Muscle of leg (tissue), 11 donors: ENCODE data around the gene FBXW7. TPM values are rescaled to one million over a fixed set of nuclear protein-coding genes. Genes with fewer than 3 reads are reported as not detected.
A peak's percentile ranks its signal among the peaks of the same experiment; 100 is the strongest.

Source experiments
- DNase-seq: peaks from one replicate; pipeline ENCODE4 v3.0.0; 2013
- H3K27ac ChIP-seq: one replicate; pipeline ENCODE4 v1.5.1; 2013; ENCODE audit warnings: mild to moderate bottlenecking, low read length, control low read depth
- H3K27me3 ChIP-seq: one replicate; pipeline ENCODE4 v1.6.1; 2013; ENCODE audit warnings: low read length; ENCODE audit not compliant: control insufficient read depth, insufficient read depth
- H3K36me3 ChIP-seq: one replicate; pipeline ENCODE4 v1.6.1; 2013; ENCODE audit warnings: low read length; ENCODE audit not compliant: control insufficient read depth, insufficient read depth
- H3K4me1 ChIP-seq: one replicate; pipeline ENCODE4 v1.6.1; 2013; ENCODE audit warnings: low read length; ENCODE audit not compliant: control insufficient read depth, insufficient read depth
- H3K4me3 ChIP-seq: one replicate; pipeline ENCODE4 v1.5.1; 2013; ENCODE audit warnings: low read length, control low read depth
- H3K9me3 ChIP-seq: replicated peaks from 2 replicates; pipeline ENCODE4 v1.6.1; 2013; ENCODE audit warnings: low read depth, low read length; ENCODE audit not compliant: control insufficient read depth
- WGBS: methylation state at CpG from one replicate; pipeline ENCODE4 v1.1.5; 2013; ENCODE audit warnings: missing lambda C conversion rate; ENCODE audit not compliant: insufficient coverage; 5-methylcytosine and 5-hydroxymethylcytosine counted together
- polyA plus RNA-seq, 8 donors: library from polyadenylated mRNA; unstranded; fragments of 120-200 nt; gene quantifications; one replicate each; pipeline versions ENCODE4 v1.2.1 to v1.2.3, GENCODE V29; 2013; ENCODE audit warnings: inconsistent platforms in 1 of 8, low replicate concordance in 1 of 8; ENCODE audit not compliant: insufficient read length in 8 of 8, insufficient read depth in 1 of 8
- total RNA-seq: library from RNA; stranded (reverse); fragments of 120-200 nt; gene quantifications from one replicate; pipeline ENCODE4 v1.2.4, GENCODE V29; 2013

The FBXW7 gene
- total and polyA plus RNA-seq, 9 donors = 18.9 to 73.7 (median 24.6) TPM

DNA sequence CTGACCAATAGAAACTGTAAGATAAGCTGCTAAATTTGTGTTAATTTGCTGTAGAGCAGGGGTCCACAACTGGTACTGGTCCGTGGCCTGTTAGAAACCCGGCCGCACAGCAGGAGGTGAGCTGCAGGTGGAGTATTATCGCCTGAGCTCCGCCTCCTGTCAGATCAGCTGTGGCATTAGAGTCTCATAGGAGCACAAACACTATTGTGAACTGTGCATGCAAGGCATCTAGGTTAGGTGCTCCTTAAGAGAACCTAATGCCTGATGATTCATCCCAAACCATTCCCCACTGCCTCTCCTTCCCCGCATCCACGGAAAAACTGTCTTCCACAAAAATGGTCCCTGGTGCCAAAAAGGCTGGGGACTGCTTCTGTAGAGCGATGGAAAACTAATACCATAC is 19.7 kb downstream of the FBXW7 start:
- no peaks in the 10 kb centered on the region for H3K36me3 ChIP-seq
- WGBS = 70% methylated on average over 3 of the region's 8 CpGs
- H3K27ac ChIP-seq = no peak overlapping the region

DNA sequence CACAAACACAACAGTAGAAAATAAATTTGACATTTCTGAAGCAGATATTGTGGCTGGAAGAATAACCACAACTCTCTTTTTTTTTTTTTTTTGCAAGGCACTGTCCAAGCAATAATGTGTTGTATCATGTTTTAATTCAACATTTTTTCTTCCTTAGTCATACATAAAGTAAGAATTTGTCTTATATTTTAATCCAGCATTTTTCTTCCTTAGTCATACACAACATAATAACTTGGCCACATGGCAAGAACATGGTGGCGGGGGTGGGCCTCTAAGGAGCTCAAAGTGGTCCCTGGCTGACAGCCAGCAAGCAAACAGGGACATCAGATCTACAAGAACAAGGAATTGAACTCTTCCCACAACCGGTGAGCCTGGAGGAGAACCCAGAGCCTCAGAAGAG is 20.2 kb downstream of the FBXW7 start:
- Histone ChIP-seq H3K27me3 (no peaks in the 10 kb centered on the region), H3K4me1 (no peaks in the 10 kb centered on the region), H3K9me3 (no peaks in the 10 kb centered on the region), H3K36me3 (no peaks in the 10 kb centered on the region), H3K4me3 (no peak overlapping the region), H3K27ac (no peak overlapping the region)
- peak; percentile 10 for DNase-seq
- no CpG with 5 or more reads among the region's 2 CpGs for WGBS

More for the DNA sequence above, 19.7 kb downstream of the FBXW7 start:
- Histone ChIP-seq H3K4me3 (no peak overlapping the region), H3K9me3 (no peaks in the 10 kb centered on the region), H3K4me1 (no peaks in the 10 kb centered on the region), H3K27me3 (no peaks in the 10 kb centered on the region)
- DNase-seq = no peak

DNA sequence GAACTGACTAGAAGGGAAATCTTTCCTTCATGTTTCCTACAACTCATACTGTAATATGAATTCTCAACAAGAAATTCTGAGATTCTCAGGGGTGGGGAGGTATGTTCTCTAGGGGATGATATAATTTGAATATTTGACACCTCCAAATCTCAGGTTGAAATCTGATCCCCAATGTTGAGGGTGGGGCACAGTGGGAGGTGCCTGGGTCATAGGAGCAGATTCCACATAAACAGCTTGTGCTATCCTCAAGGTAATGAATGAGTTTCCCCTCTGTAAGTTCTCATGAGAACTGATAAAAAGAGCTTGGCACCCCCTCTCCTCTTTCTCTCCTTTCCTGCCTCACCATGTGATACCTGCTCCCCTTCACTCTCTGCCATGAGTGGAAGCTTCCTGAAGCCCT is 21.5 kb downstream of the FBXW7 start:
- no peaks in the 10 kb centered on the region for H3K27me3 ChIP-seq
- no peaks in the 10 kb centered on the region for H3K36me3 ChIP-seq
- no peaks in the 10 kb centered on the region for H3K9me3 ChIP-seq
- no peak overlapping the region for H3K27ac ChIP-seq
- no peak overlapping the region for H3K4me3 ChIP-seq
- no peaks in the 10 kb centered on the region for H3K4me1 ChIP-seq
- DNase-seq = no peak

DNA sequence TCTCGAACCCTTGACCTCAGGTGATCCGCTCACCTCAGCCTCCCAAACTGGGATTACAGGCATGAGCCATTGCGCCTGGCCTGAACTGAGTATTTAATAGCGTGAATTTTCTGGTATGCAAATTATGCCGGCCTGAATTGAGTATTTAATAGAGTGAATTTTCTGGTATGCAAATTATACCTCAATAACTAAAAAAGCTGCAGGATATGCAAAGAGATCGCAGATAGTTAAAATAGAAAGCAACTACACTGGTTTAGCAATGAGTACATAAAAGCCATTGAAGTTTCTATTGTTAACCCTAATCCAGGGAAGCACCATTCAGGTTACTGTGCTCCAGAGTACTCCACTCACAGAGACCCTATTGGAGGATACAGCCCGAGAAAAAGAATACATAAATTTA is 22.8 kb downstream of the FBXW7 start:
- 100% methylated on average over 2 of the region's 7 CpGs for WGBS
- Histone ChIP-seq H3K9me3 (no peaks in the 10 kb centered on the region), H3K4me3 (no peak overlapping the region), H3K4me1 (no peaks in the 10 kb centered on the region), H3K27me3 (no peaks in the 10 kb centered on the region), H3K27ac (no peak overlapping the region), H3K36me3 (no peaks in the 10 kb centered on the region)
- DNase-seq = no peak

DNA sequence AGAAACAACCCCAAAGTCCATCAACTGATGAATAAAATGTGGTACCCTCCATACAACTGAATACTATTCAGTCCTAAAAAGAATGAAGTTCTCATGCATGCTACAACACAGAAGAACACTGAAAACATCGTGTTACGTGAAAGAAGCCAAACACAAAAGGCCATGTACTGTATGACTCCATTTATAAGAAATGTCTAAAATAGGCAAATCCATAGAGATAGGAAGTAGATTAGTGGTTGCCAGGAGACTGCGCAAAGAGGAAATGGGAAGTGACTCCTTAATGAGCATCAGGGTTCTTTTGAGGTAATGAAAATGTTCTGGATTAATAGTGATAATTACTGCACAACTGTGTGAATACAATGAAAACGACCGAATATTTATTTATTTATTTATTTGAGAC is 23.4 kb downstream of the FBXW7 start:
- Histone ChIP-seq H3K36me3 (no peaks in the 10 kb centered on the region), H3K9me3 (no peaks in the 10 kb centered on the region), H3K4me1 (no peaks in the 10 kb centered on the region), H3K4me3 (no peak overlapping the region), H3K27ac (no peak overlapping the region), H3K27me3 (no peaks in the 10 kb centered on the region)
- DNase-seq = peak; percentile 4
- 89% methylated on average over 1 of the region's 5 CpGs for WGBS

DNA sequence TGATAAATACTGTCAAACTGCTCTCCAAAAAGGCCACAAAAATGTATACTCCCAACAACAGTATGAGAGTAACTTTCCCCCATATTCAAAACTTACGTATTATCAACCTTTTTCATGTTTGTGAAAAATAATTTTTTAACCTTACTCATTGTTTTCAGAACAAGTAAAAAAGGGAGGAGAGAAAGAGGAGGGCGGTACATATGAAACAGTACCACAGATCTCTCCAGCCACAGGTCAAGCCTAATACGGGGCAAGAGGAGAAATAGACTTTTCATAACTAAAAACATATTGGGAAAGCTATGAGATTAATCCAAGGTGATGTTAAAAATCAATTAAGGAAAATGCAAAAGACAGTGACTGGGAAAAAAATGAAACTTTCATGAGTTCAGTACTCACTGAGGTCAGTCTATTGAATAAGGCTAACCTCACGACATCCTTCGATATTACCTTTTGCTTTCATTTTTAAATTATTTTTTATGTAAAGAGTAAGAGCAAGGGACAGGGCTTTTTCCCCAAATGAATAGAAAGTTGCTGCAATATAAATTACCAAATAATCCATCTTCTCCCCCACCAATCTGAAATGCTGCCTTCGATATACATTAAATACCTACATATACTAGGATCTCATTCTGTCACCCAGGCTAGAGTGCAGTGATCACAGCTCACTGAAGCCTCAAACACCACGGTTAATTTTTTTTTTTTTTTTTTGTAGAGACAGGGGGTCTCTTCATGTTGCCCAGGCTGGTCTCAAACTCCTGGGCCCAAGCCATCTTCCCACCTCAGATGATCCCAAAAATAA is 25.3 kb downstream of the FBXW7 start:
- Histone ChIP-seq H3K9me3 (no peaks in the 10 kb centered on the region), H3K4me3 (no peak overlapping the region), H3K27ac (no peak overlapping the region), H3K27me3 (no peaks in the 10 kb centered on the region), H3K36me3 (no peaks in the 10 kb centered on the region), H3K4me1 (no peaks in the 10 kb centered on the region)
- no CpG with 5 or more reads among the region's 7 CpGs for WGBS
- no peak for DNase-seq

DNA sequence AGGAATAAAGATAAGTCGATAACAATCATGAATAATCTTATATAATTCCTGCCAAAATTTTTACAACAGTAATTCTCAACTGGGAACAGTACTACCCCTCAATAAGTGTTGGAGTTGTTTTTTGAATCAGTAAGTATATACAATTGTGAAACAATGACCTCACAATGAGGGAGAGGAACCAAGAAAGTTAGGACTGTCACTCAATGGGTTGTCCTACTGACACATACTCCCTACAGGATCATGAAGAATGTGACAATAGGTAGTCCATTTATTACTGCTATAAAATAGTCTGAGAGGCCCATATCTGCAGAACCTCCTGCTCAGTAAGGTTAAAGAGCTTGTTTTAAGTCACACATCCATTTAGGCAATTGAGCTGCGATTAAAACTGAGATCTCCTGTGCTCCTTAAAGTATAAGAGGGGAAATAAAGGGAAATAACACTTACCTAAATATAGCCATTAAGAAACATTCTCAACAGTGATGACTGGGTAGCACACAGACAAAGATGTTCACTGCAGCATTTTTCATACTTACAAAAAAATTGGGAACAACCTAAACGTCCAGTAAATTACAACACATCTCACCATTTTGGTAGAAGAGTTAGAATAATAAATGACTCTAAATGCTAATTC is 26.2 kb downstream of the FBXW7 start:
- no peaks in the 10 kb centered on the region for H3K36me3 ChIP-seq
- no peaks in the 10 kb centered on the region for H3K4me1 ChIP-seq
- no peaks in the 10 kb centered on the region for H3K9me3 ChIP-seq
- WGBS = no CpG with 5 or more reads among the region's 3 CpGs
- no peak overlapping the region for H3K4me3 ChIP-seq
- H3K27ac ChIP-seq = no peak overlapping the region
- DNase-seq = no peak
- H3K27me3 ChIP-seq = no peaks in the 10 kb centered on the region

DNA sequence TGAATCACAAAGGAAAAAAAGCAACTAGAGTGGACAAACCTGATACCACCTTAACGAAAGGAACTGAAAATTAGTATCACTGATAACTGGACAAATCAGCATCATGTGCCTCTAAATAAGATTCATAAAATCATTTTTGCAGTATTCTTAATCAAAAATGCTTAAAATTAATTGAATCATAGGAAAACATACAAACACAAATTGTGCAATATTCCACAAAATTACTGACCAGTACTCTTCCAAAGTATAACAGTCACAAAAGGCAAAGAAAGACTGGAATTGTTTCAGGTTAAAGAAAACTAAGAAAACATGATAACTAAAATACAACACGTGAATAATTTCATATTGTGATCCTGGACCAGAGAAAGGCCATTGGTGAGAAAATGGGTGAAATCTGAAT is 27.1 kb downstream of the FBXW7 start:
- no peak overlapping the region for H3K4me3 ChIP-seq
- no peaks in the 10 kb centered on the region for H3K27me3 ChIP-seq
- H3K4me1 ChIP-seq = no peaks in the 10 kb centered on the region
- H3K27ac ChIP-seq = no peak overlapping the region
- no CpG with 5 or more reads among the region's 2 CpGs for WGBS
- no peaks in the 10 kb centered on the region for H3K9me3 ChIP-seq
- DNase-seq = no peak
- no peaks in the 10 kb centered on the region for H3K36me3 ChIP-seq

DNA sequence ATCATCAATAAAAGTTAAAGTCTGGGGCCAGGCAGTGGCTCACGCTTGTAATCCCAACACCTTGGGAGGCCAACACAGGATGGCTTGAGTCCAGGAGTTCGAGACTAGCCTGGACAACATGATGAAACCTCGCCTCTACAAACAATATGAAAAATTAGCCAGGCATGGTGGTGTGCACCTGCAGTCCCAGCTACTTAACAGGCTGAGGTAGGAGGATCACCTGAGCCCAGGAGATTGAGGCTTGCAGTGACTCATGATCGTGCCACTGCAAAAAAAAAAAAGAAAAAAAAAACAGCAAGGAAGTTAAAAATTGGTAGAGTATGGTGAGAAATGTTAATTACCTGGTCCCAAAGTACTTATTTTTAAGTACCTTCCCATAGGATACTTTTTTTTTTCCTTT is 27.5 kb downstream of the FBXW7 start:
- no peak for DNase-seq
- Histone ChIP-seq H3K4me3 (no peak overlapping the region), H3K27me3 (no peaks in the 10 kb centered on the region), H3K4me1 (no peaks in the 10 kb centered on the region), H3K9me3 (no peaks in the 10 kb centered on the region), H3K36me3 (no peaks in the 10 kb centered on the region), H3K27ac (no peak overlapping the region)
- WGBS = no CpG with 5 or more reads among the region's 4 CpGs

DNA sequence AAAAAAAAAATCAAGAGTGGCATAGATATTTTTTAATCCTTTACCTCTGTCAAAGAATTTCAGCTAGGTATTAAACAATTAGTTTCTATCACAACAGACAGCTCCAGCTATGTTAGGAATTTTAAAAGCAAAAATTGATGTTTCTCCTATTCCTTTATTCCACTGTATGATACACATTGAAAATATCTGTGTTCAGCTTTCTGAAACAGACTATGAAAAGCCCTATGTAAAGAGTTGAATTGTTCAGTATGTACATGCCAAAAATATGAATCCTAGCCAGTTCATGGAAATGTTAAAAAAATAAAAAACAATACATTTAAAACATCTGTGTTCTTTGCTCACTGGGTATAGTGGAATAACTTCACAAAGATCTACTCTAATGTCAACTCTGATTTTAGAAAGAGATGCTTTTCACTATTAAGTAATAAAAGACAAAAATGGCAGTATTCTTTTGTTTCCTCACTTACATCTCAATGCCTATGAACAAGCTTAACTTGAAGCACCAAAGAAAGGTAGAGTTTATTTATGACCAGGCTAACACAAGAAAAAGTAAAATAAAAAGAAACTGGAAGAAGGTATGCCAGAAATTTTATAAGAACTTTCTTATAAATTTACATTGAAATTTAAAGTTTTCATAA is 32.1 kb downstream of the FBXW7 start:
- Histone ChIP-seq H3K9me3 (no peaks in the 10 kb centered on the region), H3K4me1 (no peaks in the 10 kb centered on the region), H3K4me3 (no peak overlapping the region), H3K27ac (no peak overlapping the region), H3K36me3 (no peaks in the 10 kb centered on the region), H3K27me3 (no peaks in the 10 kb centered on the region)
- DNase-seq = peak; percentile 17
